GM12873 (cell line): Measurements from ENCODE around the gene UBE2D4.
A peak's percentile ranks its signal among the peaks of the same experiment; 100 is the strongest.

Source experiments
- CTCF ChIP-seq: IDR thresholded peaks from 2 replicates; pipeline ENCODE4 v1.5.1; 2012; ENCODE audit warnings: low read depth, mild to moderate bottlenecking, moderate library complexity, low read length, control low read depth; ENCODE audit not compliant: insufficient read depth; ENCODE audit errors: missing control alignments

The UBE2D4 gene

GRCh38 chr7:43937444-43937843 is 11.2 kb downstream of the UBE2D4 start:
- no peak for TF ChIP-seq CTCF

DNA sequence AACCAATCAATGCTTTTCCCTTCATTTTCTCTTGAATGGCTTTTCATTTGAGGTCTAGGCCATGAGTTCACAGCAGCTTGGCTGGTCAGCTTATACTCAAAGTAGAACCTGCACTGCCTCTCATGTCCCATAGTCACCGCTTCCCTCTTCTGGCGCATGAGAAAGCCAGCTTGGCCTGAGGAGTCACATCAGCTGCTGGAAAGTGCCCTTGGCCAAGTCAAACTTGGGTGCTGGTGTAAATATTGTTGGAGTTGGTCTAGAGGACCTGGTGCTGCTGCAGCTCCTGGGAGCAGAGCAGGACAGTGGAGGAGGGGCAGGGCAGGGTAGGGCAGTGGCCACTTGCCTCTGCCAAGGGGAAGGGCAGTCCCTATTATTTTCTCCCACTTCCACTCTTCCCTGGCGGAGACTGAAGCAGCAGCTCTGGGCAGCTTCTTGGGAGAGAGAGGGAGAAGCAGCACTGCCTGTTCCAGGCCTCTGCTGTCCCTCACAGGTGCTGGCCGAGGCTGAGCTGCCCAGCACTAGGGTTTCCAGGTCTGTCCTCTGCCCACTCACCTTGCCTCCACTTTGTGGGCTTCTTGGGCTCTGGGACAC is 12.8 kb downstream of the UBE2D4 start:
- no peak for TF ChIP-seq CTCF

- TF ChIP-seq CTCF = no peak
These were observed 16.0 kb downstream of the UBE2D4 start for GRCh38 chr7:43942250-43942649.

DNA sequence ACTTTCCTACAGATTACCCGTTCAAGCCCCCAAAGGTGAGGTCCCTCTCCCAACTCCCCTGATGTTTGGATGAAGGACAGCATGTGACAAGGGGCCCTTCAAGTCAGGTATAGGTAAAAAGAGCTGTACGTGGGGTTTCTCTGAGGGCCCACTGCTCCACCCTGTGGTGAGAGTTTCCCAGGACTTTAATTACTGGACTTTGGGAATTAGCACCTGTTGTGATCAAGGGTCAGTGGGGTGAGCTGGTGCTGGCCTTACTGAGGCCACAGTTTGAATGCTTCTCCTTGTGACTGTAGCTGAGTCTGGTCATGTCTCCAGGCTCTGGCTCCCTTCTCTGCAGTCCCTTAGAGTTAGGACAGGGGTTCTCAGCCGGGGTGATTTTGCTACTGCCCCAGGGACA is 16.8 kb downstream of the UBE2D4 start:
- no peak for TF ChIP-seq CTCF

DNA sequence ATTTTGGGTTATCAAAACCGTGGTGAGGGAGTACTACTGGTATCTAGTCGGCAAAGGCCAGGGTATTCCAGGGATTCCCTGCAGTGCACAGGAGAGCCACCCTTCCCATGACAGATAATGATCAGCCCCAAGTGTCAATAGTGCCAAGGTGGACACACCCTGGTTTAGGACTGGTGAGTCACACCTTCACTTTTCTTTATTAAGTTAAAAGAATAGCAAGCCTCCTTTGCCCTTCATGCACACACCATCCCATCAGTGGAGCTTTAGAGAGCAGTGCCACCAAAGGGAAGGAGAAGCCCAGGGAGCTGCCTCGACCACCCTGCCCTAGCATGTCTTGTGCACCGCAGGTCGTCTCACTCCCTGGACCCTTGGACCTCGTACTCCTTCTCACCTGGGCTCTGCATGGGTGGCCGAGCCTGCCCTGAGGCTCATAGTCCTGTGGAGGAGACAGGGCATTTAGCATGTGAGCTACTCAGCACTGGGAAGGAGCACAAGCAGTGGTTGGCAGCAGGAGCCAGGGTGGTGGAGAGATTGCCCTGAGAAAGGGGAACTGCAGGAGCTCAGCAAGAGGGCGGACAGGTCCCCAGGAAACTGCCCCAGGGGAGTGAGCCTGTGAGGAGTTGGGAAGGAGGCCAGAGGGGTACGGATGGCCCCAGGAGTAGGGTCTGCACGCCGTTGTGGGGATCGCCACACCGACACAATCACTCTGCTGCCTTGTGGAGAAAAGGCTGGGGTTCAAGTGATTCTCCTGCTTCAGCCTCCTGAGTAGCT is 17.4 kb downstream of the UBE2D4 start:
- TF ChIP-seq CTCF = no peak

DNA sequence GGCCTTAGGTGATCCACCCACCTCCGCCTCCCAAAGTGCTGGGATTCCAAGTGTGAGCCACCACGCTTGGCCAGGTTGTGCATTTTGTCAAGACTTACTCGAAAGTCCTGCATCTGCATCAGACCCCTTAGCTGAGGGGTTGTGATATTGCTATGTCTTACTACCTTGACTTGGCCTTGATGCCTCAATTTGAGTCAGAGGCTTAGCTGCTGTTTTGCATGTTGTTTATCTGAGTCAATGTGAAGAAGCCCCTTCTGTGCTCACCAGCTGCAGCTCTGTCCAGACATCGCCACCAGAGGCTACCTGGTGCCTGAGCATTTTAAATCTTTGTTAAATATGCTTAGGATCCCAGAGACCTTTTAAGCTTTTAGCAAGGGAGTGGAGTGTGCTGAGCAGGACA is 18.1 kb downstream of the UBE2D4 start:
- peak; percentile 3 for TF ChIP-seq CTCF

DNA sequence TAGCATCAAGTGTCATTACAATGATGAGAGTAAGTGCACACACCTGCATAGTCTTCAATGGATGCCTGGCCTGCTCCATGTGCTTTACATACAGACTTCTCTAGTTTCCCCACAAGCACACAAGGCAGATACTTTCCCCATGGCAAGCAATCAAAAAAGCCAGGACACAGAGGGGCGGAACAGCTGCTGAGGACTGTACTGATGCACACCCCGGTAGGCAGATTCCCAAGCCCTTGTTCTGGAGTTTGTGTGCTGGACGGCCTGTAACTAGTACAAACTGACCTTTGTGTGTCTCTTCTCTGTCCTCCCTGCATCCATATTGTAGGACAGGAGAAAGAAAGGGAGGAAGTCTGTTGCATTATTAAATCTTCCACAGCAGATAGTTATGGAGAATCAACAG is 25.8 kb downstream of the UBE2D4 start:
- TF ChIP-seq CTCF = no peak
